HEK293T (cell line): Measurements from ENCODE around the gene CAVIN1.

ENCODE experiments used
- CTBP1 ChIP-seq: fragments of 450-650 bp; IDR thresholded peaks from 2 replicates; pipeline ENCODE4 v1.6.1; 2016; ENCODE audit warnings: borderline replicate concordance
- FOXK2 ChIP-seq: fragments of 450-650 bp; IDR thresholded peaks from 2 replicates; pipeline ENCODE4 v1.6.1; 2016; ENCODE audit warnings: mild to moderate bottlenecking
- L3MBTL2 ChIP-seq: fragments of 450-650 bp; conservative IDR thresholded peaks from 2 replicates; pipeline ENCODE4 v1.6.1; 2016; ENCODE audit warnings: mild to moderate bottlenecking
- NFRKB ChIP-seq: fragments of 450-650 bp; IDR thresholded peaks from 2 replicates; pipeline ENCODE4 v1.6.1; 2016; ENCODE audit warnings: mild to moderate bottlenecking, moderate library complexity
- SP1 ChIP-seq: fragments of 450-650 bp; IDR thresholded peaks from 2 replicates; pipeline ENCODE4 v1.6.1; 2017
- SUZ12 ChIP-seq: fragments of 450-650 bp; IDR thresholded peaks from 2 replicates; pipeline ENCODE4 v1.6.1; 2016; ENCODE audit warnings: mild to moderate bottlenecking

DNA sequence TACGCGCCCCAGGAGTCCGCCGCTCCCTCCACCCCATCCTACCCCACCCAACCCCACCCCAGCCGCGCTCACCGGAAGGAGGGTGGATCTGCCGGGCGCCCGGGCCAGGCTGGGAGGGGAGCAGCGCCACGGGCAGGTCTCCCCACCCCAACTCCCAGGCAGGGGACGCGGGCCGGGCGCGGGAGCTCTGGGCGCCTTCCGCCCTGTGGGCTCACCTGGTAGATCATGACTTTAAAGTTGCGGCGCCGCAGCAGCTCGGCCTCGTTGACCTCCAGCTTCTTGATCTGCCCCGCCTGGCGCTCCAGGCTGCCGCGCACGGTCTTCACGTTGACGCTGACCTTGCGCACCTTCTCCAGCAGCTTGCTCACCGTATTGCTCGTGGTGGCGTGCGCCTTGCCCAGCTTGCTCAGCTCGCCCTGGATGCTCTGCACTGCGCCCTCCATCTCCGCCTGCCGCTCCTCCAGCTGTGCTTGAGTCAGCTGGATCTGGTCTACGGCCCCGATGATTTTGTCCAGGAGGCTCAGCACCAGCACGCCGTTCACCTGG, 571 bp downstream of the CAVIN1 start:
- TF ChIP-seq FOXK2 = no peak
- TF ChIP-seq SUZ12 = no peak
- TF ChIP-seq L3MBTL2 = no peak; the same call in 1 of the 2 replicates
- TF ChIP-seq NFRKB = no peak
- no peak for TF ChIP-seq SP1
- no peak for TF ChIP-seq CTBP1
